ENCODE measurements around the gene RNF10.
A peak's percentile ranks its signal among the peaks of the same experiment; 100 is the strongest.

The RNF10 gene

DNA sequence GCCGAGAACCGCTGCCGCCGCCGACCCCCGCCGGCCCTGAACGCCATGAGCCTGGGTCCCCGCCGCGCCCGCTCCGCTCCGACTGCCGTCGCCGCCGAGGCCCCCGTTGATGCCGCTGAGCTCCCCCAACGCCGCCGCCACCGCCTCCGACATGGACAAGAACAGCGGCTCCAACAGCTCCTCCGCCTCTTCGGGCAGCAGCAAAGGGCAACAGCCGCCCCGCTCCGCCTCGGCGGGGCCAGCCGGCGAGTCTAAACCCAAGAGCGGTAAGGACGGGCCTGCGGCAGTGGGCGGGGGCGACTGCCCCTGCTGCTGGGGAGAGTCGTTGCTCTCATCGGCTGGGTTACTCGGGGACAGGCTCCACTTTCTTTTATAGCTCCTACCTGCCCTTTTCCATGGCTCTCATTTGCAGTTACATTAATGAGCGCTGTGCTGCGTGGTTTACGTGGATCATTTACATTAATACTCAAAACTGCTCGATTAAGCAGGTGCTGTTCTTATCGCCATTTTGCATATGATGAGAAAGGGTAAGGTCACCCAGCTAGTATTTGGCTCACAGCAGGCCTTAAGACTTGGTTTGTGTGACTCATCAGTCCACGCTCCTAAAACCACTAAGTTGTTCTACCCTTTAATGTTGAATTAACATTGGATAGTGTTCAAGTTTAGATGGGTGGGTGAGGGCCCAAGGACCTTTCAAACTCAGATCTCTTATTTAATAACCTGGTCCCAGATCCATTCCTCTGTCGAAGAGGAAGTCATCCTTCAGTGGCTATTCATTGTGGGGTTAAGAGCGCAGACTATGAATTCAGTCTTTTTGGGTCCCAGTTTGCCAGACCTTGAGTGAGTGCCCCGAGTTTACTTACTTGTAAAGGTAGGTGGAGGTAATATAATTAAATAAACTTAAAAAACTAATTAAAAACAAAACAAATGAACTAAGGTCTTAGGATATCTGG lies 823 bp downstream of the RNF10 start:
- DNase-seq = peak; percentile 14 to 48 (median 40)
- Mint-ChIP-seq H3K27ac (peak overlapping the region; percentile 97 to 98), H3K4me1 (ENCODE audit: low read depth in 2 of 2) (peaks cover 36 to 44% of the 10 kb centered on the region in 2 donors), H3K9me3 (no peaks in the 10 kb centered on the region), H3K27me3 (no peaks in the 10 kb centered on the region), H3K4me3 (peak overlapping the region; percentile 98 to 99), H3K36me3 (ENCODE audit: insufficient read depth) (peaks cover 21% of the 10 kb centered on the region)
- peak; percentile 66 for ATAC-seq (replicated peaks)

DNA sequence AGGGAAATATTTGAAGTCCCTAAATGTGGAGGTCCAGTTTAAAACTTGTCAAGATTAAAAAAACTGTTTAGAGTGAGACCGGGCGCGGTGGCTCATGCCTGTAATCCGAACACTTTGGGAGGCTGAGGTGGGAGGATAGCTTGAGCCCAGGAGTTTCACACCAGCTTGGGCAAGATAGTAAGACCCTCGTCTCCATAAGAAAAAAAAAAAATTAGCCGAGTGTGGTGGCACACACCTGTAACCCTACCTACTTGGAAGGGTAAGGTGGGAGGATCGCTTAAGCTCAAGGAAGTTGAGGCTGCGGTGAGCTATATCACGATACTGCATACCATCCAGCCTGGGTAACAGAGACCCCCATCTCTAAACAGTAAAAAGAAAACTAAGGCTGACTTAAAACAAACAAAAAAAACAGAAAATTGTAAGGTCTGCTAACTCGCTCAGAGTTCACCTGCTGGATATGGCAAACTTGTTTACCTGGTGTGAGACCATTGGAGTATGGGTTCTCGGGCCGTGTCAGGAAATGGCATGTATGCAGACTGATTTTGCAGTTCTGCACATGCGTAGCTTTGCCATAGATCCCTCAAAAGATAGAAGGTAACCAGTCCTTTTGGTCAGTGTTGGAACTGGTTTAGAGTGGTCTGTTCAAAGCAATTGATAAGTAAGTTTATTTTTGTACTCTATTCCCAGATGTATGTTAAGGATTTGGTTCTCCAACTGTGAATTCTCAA lies 2.1 kb downstream of the RNF10 start:
- Mint-ChIP-seq H3K27me3 (no peaks in the 10 kb centered on the region), H3K4me1 (ENCODE audit: low read depth in 2 of 2) (peaks cover 39 to 44% of the 10 kb centered on the region in 2 donors), H3K9me3 (no peaks in the 10 kb centered on the region), H3K36me3 (ENCODE audit: insufficient read depth) (peaks cover 27% of the 10 kb centered on the region), H3K4me3 (peak overlapping the region; percentile 98 to 99), H3K27ac (peak overlapping the region; percentile 68 to 76)
- DNase-seq (no peak), ATAC-seq (replicated peaks) (peak; percentile 23)

DNA sequence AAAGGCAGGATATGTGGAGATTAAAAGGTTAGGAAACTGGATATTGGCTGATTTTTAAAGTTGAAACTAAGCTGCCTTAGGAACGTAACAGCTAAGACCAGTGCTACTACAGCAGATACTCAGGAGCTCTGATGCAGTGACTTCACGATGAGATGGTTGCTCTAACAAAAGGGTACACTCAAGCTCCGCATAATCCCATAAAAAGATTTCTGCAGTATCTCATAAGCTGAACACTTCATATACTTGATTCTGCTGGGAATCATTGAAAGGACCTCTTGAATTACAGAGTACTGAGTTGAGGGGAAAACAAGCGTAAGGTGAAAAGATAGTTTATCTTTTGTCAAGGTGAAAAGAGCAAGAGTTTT lies 3.7 kb downstream of the RNF10 start:
- H3K4me1 Mint-ChIP-seq (ENCODE audit: low read depth in 2 of 2) = peaks cover 44 to 48% of the 10 kb centered on the region in 2 donors
- H3K36me3 Mint-ChIP-seq (ENCODE audit: insufficient read depth) = peaks cover 40% of the 10 kb centered on the region
- no peak for ATAC-seq (replicated peaks)
- H3K4me3 Mint-ChIP-seq = peak overlapping the region; percentile 98 to 99
- no peak for DNase-seq
- H3K9me3 Mint-ChIP-seq = no peaks in the 10 kb centered on the region
- peak overlapping the region in 1 of 2 donors; percentile 85 for H3K27ac Mint-ChIP-seq
- no peaks in the 10 kb centered on the region for H3K27me3 Mint-ChIP-seq

DNA sequence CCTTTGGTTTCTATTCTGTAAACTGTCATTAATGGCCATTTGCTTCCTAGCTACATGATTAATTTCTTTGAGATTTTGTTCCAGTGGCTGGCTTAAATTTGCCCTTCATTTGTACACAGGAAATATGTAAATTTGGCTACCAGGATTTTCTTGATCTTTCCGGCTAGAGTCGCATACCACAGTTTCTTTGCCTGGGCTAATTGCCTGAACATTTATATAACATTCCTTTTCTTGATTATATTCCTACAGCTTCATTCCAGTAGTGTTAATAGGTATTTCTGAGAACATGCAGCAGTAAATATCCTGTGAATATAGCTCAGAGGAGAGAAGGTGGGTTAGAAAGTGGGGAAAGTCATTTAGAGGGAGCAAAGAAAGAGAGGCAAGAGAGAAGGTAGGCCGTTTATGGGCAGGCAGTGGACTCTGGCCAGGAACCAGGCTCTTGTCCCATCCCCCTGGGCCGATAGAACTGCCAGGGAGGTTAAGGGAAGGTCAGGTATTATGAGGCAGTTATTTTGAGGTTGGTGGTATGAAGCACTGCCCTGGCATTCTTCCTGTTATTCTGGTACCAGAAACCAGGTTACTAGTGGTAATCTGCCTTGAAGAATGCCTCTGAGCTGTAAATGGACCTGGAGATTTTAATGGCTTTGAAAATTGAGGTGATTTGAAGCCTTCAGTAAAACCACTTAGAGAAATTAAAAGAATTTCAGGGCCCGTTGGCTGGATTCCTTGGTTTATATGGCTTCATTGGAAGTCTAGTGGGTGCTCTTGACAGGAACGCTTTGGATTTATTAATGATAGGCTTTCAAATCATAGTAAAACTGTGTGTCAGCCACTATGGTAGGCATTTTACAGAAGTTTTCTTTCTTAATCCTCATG lies 4.4 kb downstream of the RNF10 start:
- Mint-ChIP-seq H3K9me3 (no peaks in the 10 kb centered on the region), H3K27ac (peak overlapping the region; percentile 59 to 85), H3K27me3 (no peaks in the 10 kb centered on the region), H3K4me1 (ENCODE audit: low read depth in 2 of 2) (peaks cover 44 to 48% of the 10 kb centered on the region in 2 donors), H3K36me3 (ENCODE audit: insufficient read depth) (peaks cover 43% of the 10 kb centered on the region), H3K4me3 (peak overlapping the region; percentile 98 to 99)
- no peak for DNase-seq
- ATAC-seq (replicated peaks) = no peak

DNA sequence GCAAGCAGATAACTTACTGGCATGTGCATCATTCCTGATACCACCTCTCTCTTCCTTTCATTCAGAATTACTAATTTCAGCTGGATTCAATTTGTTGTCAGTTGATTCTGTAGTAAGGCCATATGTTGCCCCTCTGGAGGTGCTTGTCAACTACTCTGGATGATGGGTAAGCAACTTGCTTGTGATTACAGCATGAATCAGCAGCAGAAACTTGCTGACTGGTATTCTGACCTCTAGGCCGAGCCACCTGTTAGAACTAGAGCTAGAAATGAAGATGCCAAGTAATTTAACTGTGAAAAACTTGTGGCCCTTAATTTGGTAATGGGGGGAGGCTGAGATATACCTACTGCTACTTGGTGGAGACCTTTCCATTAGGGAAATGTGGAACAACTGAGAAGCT lies 5.1 kb downstream of the RNF10 start:
- Mint-ChIP-seq H3K9me3 (no peaks in the 10 kb centered on the region), H3K27me3 (no peaks in the 10 kb centered on the region), H3K4me3 (peak overlapping the region; percentile 98 to 99), H3K4me1 (ENCODE audit: low read depth in 2 of 2) (peaks cover 44 to 47% of the 10 kb centered on the region in 2 donors), H3K27ac (peak overlapping the region; percentile 59 to 72), H3K36me3 (ENCODE audit: insufficient read depth) (peaks cover 43% of the 10 kb centered on the region)
- no peak for DNase-seq
- ATAC-seq (replicated peaks) = no peak

DNA sequence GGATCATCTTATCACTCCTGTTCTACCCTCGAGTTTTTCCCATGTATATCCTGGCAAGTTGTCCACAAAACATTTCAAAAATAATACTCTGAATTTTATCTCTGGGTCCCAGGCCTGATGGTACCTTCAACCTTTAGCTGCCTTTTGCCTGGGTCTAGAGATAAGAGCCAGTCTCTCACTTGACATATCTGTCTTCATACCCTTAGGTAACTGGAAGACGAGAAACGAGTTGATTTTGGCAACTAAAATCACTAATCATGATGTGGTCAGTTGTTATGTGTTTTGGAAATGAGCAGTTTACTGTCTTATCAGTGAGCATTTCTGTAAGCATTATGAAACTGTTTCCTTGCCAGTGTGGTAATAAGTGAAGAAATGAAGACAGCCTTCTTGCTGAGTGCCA lies 6.3 kb downstream of the RNF10 start:
- Mint-ChIP-seq H3K4me1 (ENCODE audit: low read depth in 2 of 2) (peaks cover 45 to 49% of the 10 kb centered on the region in 2 donors), H3K27ac (peak overlapping the region; percentile 6 to 65), H3K4me3 (peak overlapping the region; percentile 9 to 34), H3K9me3 (no peaks in the 10 kb centered on the region), H3K36me3 (ENCODE audit: insufficient read depth) (peaks cover 42% of the 10 kb centered on the region), H3K27me3 (no peaks in the 10 kb centered on the region)
- DNase-seq = no peak
- ATAC-seq (replicated peaks) = no peak

DNA sequence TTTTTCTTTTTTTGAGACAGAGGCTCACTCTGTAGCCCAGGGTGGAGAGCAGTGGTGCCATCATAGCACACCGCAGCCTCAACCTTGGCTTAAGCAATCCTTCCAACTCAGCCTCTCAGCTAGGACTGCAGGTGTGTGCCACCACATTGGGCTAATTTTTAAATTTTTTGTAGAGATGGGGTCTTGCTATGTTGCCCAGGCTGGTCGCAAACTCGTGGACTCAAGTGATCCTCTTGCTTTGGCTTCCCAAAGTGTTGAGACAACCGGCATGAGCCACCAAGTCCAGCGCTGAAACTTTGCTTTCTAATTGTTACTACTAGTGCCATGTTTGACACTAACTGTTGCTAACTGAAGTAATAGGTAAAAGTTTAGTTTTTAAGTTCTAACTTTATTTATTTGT lies 8.0 kb downstream of the RNF10 start:
- Mint-ChIP-seq H3K36me3 (ENCODE audit: insufficient read depth) (peaks cover 38% of the 10 kb centered on the region), H3K27ac (peak overlapping the region in 1 of 2 donors; percentile 81), H3K27me3 (no peaks in the 10 kb centered on the region), H3K4me1 (ENCODE audit: low read depth in 2 of 2) (peaks cover 30 to 34% of the 10 kb centered on the region in 2 donors), H3K9me3 (no peaks in the 10 kb centered on the region), H3K4me3 (peak overlapping the region in 1 of 2 donors; percentile 55)
- DNase-seq (no peak), ATAC-seq (replicated peaks) (no peak)

DNA sequence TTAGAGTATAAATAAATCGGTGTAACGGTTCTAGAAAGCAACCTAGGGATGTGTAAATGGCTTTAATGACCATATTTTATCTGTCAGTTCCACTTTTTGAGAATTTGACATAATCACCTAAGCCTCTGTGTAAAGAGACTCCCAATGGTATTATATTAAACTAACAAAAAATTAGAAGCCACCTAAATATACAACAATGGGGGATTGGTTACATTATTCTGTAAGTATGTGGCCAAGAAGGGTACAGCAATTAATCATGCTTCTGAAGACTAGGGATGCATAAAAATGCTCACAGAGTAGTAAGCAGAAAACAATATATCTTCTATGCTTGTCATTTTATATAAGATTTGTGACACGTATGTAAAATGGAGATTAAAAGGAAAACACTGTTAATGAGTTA lies 10.5 kb downstream of the RNF10 start:
- ATAC-seq (replicated peaks) (no peak), DNase-seq (no peak)
- Mint-ChIP-seq H3K4me3 (no peak overlapping the region), H3K27ac (peak overlapping the region in 1 of 2 donors; percentile 68), H3K4me1 (ENCODE audit: low read depth in 2 of 2) (peaks cover 5 to 15% of the 10 kb centered on the region in 2 donors), H3K27me3 (no peaks in the 10 kb centered on the region), H3K36me3 (ENCODE audit: insufficient read depth) (peaks cover 38% of the 10 kb centered on the region), H3K9me3 (no peaks in the 10 kb centered on the region)

DNA sequence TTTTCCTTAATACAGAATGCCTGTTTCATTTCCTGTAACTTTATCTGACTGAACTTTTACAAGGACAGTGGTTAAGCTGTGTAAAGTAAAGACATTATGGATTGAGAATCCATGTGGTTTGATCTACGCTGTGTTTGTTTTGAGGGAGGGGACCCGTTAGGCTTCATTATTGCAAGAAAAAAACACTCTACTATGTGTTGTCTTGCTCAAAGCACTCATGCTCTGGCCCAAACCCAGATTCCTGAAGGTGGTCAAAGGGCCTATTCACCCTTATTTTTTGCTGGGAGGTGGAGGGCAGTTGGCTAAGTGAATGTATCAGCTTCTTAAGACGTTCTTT lies 11.9 kb downstream of the RNF10 start:
- Mint-ChIP-seq H3K4me1 (ENCODE audit: low read depth in 2 of 2) (peaks cover 5 to 11% of the 10 kb centered on the region in 2 donors), H3K4me3 (no peak overlapping the region), H3K27ac (no peak overlapping the region), H3K9me3 (no peaks in the 10 kb centered on the region), H3K36me3 (ENCODE audit: insufficient read depth) (peaks cover 34% of the 10 kb centered on the region), H3K27me3 (no peaks in the 10 kb centered on the region)
- no peak for DNase-seq
- ATAC-seq (replicated peaks) = no peak

DNA sequence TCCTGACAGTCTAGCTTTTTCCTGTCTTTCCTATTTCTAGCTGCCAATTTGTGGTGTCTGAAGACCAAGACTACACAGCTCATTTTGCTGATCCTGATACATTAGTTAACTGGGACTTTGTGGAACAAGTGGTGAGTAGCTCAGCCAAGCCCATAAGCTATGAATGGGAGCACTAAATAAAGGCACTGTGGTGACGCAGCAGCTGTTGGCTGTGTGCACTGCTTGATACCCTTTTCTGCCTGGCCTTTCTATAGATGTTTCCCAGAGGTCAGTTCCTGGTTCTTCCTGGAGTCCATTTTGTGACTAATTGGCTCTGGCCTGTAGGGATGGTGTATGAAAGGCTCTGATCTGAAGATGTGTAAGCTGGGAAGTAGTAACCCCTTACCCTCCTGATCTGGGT lies 20.5 kb downstream of the RNF10 start:
- no peak for DNase-seq
- Mint-ChIP-seq H3K4me1 (ENCODE audit: low read depth in 2 of 2) (no peaks in the 10 kb centered on the region), H3K4me3 (no peak overlapping the region), H3K27ac (no peak overlapping the region), H3K9me3 (no peaks in the 10 kb centered on the region), H3K36me3 (ENCODE audit: insufficient read depth) (peaks cover 86% of the 10 kb centered on the region), H3K27me3 (no peaks in the 10 kb centered on the region)
- ATAC-seq (replicated peaks) = no peak

DNA sequence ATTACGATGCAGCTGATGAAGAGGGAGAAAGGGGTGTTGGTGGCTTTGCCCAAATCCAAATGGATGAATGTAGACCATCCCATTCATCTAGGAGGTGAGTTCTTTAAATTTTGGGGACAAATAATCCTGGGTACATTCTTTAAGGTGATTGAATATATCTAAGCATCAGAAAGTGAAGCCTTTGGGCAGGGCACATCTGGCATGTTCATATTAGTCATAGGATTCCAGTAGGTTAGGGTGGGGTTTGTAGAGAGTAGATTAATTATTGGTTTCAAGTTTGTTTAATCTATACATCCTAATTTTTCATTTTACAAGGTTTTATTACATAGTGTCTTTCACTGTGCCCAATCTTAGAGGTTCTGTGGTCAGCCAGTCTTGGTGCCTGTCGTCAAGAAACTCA lies 23.4 kb downstream of the RNF10 start:
- H3K4me3 Mint-ChIP-seq = no peak overlapping the region
- no peak for DNase-seq
- H3K36me3 Mint-ChIP-seq (ENCODE audit: insufficient read depth) = peaks cover 100% of the 10 kb centered on the region
- no peaks in the 10 kb centered on the region for H3K27me3 Mint-ChIP-seq
- H3K27ac Mint-ChIP-seq = no peak overlapping the region
- no peaks in the 10 kb centered on the region for H3K9me3 Mint-ChIP-seq
- no peak for ATAC-seq (replicated peaks)
- H3K4me1 Mint-ChIP-seq (ENCODE audit: low read depth in 2 of 2) = peaks cover 0 to under 1% of the 10 kb centered on the region in 2 donors

DNA sequence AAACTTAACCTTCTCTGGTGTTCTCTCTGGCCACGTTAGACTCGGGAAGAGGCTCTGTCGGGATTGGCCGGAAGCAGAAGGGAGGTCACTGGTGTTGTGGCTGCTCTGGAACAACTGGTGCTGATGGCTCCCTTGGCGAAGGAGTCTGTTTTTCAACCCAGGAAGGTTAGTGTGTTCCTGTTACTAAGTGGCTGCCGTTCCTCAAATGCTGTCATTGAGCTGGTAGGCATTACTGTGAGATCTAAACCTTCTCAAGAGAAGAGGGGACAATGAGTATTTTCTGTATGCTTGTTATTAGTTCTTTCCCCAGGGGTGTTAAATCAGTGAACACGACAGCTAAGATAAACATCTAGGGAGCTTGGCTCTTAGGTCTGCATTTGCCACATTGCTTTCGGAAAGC lies 28.8 kb downstream of the RNF10 start:
- H3K27ac Mint-ChIP-seq = peak overlapping the region in 1 of 2 donors; percentile 57
- no peak for ATAC-seq (replicated peaks)
- H3K27me3 Mint-ChIP-seq = no peaks in the 10 kb centered on the region
- DNase-seq = no peak
- peaks cover 100% of the 10 kb centered on the region for H3K36me3 Mint-ChIP-seq (ENCODE audit: insufficient read depth)
- H3K4me3 Mint-ChIP-seq = no peak overlapping the region
- H3K4me1 Mint-ChIP-seq (ENCODE audit: low read depth in 2 of 2) = peaks cover 1 to 7% of the 10 kb centered on the region in 2 donors
- H3K9me3 Mint-ChIP-seq = no peaks in the 10 kb centered on the region

DNA sequence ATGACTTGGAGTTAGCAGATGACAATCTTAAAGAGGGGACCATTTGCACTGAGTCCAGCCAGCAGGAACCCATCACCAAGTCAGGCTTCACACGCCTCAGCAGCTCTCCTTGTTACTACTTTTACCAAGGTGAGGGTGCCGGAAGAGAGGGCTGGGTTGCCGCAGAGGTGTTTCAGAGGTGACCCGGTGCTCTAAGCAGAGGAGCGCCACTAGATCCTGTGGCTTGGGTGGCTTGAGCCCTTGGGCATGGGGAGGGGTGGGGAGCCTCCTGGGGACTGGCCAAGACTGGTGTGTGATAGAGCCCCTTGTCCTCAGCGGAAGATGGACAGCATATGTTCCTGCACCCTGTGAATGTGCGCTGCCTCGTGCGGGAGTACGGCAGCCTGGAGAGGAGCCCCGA lies 29.3 kb downstream of the RNF10 start:
- Mint-ChIP-seq H3K4me1 (ENCODE audit: low read depth in 2 of 2) (peaks cover 1 to 7% of the 10 kb centered on the region in 2 donors), H3K27ac (peak overlapping the region in 1 of 2 donors; percentile 57), H3K4me3 (no peak overlapping the region), H3K27me3 (no peaks in the 10 kb centered on the region), H3K9me3 (no peaks in the 10 kb centered on the region), H3K36me3 (ENCODE audit: insufficient read depth) (peaks cover 100% of the 10 kb centered on the region)
- ATAC-seq (replicated peaks) (no peak), DNase-seq (no peak)
